NB4 (cell line): ENCODE results near the gene ADD1.

Experiments
- DNase-seq: peaks from one replicate; pipeline ENCODE4 v3.0.0; 2010; ENCODE audit warnings: low read depth
- H3K4me3 ChIP-seq: one replicate; pipeline ENCODE4 v1.5.1; 2011; ENCODE audit warnings: mild to moderate bottlenecking, low read depth, low read length, moderate library complexity
- CTCF ChIP-seq: IDR thresholded peaks from one replicate; pipeline ENCODE4 v1.5.1; 2012; ENCODE audit warnings: low read depth, low read length
- MAX ChIP-seq: IDR thresholded peaks from 2 replicates; pipeline ENCODE4 v1.6.1; 2011; ENCODE audit warnings: low read depth, low read length
- MYC ChIP-seq: IDR thresholded peaks from 2 replicates; pipeline ENCODE4 v1.6.1; 2011; ENCODE audit warnings: low read depth, low read length
- POLR2A ChIP-seq: IDR thresholded peaks from 2 replicates; pipeline ENCODE4 v1.6.1; 2011; ENCODE audit warnings: mild to moderate bottlenecking; ENCODE audit not compliant: insufficient read length; ENCODE audit errors: extremely low read depth

ADD1 gene

GRCh38 chr4:2829933-2830451 is 13.7 kb upstream of the ADD1 start:
- no peak for TF ChIP-seq MAX
- TF ChIP-seq POLR2A = no peak
- DNase-seq = no peak
- H3K4me3 ChIP-seq = no peak overlapping the region

- no peak for TF ChIP-seq CTCF
- no peak for TF ChIP-seq MYC
- no peak for TF ChIP-seq POLR2A
- TF ChIP-seq MAX = no peak
- no peak for DNase-seq
- no peak overlapping the region for H3K4me3 ChIP-seq
Measured at GRCh38 chr4:2830632-2831610, 12.7 kb upstream of the ADD1 start.

GRCh38 chr4:2831611-2832308 is 11.9 kb upstream of the ADD1 start:
- no peak overlapping the region for H3K4me3 ChIP-seq
- TF ChIP-seq CTCF (no peak), MYC (no peak), POLR2A (no peak), MAX (no peak)
- no peak for DNase-seq

GRCh38 chr4:2832309-2832980 is 11.2 kb upstream of the ADD1 start:
- TF ChIP-seq POLR2A = no peak
- TF ChIP-seq CTCF = no peak
- no peak for TF ChIP-seq MAX
- TF ChIP-seq MYC = no peak
- no peak overlapping the region for H3K4me3 ChIP-seq
- no peak for DNase-seq

GRCh38 chr4:2832981-2833670 is 10.5 kb upstream of the ADD1 start:
- TF ChIP-seq POLR2A (no peak), MAX (no peak), MYC (no peak), CTCF (no peak)
- no peak for DNase-seq
- H3K4me3 ChIP-seq = no peak overlapping the region
